T47D (cell line): ENCODE data around the gene GRK1.

Experiments used
- DNase-seq, 2 experiments: peaks; one replicate each; pipeline versions ENCODE4 v3.0.0 to v3.0.0-alpha.2; 2011 to 2012; ENCODE audit warnings: low read depth in 1 of 2, low spot score in 1 of 2
- JUND ChIP-seq: IDR thresholded peaks from 2 replicates; pipeline ENCODE4 v1.6.1; 2012; ENCODE audit warnings: low read depth
- in situ Hi-C: cut with HindIII; loops from 2 replicates; pipeline ENCODE4 v1.10.0; 2016; ENCODE audit warnings: low sequenced_read_pairs, low pct_unique_long_range_greater_than_20kb

GRK1 gene

DNA sequence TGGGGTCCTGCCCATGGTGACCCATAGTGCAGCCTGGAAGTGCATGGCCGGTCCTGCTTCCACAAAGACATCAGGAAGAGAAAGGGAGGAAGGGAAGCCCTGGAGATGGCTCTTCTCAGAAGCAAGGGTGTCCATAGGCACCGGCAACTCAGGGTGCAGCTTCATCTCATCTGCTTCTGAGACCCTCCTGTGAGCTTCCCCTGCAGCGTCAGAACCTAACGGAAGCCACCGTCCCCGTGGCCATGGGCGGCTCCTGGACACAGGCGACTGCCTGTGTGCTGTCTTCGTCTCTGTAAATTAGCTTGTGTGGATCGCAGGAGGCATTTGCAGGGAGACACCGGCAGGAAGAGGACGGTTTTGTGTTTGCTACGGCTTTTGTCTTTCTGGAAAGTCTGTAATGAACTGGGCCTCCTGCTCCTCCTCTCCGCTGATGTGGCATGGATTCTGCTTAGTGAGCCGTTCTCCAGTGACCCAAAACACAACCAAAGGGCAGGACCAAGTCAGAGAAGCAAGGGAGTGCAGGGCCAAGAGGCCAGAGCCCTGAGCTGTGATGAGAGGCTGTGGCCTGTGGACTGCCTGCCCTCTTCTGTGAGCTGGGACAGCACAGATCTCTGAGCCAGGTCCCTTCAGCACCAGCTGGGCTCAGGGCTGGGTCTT lies 11.5 kb upstream of the GRK1 start:
- in situ Hi-C loops: no loop called here
- TF ChIP-seq JUND: no peak
- no peak for DNase-seq

DNA sequence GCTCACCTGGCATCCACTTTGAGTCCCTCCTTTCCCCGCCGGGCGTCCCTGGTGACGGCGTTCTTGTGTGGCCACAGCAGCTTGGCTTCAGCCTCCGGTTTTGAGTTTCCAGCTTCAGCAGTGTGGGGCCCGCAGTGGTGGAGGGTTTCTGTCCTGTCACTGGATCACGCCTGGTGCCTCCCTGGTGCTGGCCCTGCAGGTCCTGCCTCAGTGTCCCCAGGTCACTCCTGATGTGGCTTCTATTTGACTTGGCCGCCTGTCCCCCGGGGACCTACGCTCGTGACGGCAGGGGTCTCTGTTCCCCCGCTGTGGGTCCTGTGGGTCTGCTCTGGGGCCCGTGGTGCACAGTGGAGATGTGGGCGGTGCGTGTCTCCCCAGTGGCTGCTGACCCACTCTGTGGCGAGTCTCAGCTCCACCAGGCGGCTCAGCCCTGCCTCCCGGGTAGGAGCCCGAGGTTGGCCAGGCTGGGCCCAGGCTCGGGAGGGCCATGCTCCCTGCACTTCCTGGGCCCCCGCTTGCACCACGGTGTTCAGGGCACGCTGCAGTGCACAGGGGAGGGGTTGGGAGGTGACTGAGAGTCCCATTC lies 10.9 kb upstream of the GRK1 start:
- in situ Hi-C loops: no loop called here
- DNase-seq: no peak
- no peak for TF ChIP-seq JUND

DNA sequence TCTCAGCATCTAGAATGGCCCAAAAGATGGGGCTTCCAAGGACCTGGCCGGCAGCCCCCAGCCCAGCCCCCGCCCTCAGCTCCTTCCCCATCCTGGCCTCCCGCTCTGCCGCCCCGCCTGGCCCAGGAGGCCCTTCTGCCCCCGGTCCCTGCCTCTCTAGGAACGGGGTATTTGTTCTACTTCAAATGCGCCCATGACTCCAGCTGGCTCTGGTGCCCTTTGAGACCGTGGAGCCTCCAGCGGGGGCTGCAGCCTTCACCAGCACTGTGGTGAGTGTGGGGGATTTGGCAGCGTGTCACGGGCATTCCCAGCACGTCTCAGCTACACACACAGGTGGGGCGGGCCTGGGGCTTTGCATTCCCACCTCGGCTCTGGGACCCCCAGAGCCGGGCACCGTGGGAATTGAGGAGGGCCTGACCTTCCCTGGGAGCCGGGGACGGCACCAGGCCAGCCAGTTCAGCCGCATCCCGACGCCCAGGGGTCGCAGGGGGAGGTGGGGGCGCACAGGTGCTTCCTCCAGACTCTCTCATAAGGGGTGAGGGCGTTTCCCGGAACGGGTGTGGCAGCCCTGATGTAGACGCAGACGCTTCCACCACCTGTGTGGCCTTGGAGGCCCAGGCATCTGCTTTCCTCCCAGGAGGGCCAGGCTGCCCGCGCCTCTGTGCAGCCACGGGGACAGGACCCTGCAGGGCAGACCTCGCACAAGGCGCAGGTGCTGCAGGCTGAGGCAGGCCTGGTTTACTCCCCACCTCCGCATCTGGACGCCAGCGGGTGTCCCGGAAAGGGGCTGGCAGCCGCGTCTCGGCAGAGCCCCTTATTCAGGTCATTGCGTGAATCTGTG lies 10.0 kb upstream of the GRK1 start:
- no peak for TF ChIP-seq JUND
- in situ Hi-C loops: no loop called here
- no peak for DNase-seq

DNA sequence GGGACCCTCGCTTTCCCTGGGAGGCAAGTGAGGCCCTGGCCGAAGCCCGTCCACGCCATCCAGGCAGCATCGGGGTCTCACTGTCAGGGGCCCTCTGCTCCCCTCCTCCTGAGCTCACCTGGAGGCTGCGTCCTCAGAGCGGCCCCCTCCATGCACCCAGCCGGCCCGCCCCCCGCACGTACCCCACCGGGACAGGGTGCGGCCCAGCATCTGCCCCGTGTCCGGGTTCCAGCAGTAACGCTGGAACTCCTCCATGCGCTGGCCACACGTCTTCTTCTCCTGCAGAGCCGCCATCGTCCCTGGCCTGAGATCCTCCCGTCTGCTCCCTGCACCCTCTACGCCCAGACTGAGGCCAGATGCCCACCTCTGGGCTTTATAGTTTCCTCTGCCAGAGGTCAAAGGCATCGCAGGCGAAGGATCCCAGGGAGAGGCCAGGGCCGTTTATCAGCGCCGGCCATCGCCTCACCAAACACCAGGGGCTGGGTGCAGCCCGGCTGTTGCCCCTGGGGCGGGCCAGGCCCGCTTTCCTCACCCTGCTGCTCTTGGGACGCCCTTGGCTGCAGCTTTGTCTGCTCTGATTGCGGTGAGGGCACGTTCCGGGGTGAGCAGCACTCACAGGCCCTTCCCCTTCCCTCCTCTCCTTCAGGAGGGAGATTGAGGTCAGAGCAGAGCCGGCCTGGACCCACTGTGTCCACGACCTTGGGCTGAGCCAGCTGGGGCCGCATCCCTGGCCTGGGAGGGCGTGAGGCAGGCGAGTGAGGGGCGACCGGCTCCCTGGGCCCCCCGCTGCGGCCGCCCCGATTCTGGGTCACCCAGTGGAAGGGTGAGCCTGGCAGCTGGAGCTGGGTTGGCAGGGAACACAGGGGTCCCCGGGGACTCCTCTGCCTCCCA lies 8.9 kb upstream of the GRK1 start, which contains the start of gene ATP4B:
TSS of gene ATP4B (minus strand) at position 348 of the 891 bp plus-strand sequence. CDS start at position 294, 54 bp downstream.
- no peak for DNase-seq
- in situ Hi-C loops: no loop called here
- no peak for TF ChIP-seq JUND

DNA sequence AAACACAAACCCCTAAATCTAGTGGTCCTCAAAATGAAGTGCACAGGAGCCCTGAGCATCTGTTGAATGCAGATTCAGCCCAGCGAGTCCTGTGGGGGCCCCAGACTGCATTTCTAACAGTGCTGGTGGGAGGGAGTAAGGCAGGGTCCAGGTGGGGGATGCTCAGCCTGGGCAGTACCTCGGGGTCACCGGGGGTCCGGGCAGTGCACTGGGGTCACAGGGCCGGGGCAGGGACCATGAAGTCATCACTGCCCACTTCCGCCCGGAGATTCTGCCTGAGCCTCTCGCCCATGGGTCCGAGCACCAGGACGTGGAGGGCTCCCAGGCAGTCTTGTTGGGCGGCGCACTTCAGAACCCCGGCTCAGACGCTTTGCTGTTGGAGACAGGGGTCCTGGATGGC lies 8.2 kb upstream of the GRK1 start:
- in situ Hi-C loops: no loop called here
- no peak for TF ChIP-seq JUND
- DNase-seq: no peak

DNA sequence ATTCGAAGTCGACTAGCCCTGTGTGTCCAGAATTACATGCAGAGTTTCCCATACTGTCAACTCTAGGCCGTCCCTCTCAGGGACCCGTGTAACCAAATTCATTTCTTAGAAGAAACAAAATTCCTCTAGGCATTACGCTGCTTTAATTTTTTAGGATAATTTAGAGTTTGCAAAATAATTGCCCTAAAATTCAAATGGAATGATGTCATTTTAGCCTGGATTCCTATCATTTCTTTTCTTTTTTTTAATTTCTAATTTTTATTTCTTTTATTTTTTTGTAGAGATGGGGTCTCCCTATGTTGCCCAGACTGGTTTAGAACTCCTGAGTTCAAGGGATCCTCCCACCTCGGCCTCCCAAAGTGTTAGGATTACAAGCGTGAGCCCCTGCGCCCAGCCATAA lies 7.7 kb upstream of the GRK1 start:
- no peak for DNase-seq
- TF ChIP-seq JUND: no peak
- in situ Hi-C loops: no loop called here

DNA sequence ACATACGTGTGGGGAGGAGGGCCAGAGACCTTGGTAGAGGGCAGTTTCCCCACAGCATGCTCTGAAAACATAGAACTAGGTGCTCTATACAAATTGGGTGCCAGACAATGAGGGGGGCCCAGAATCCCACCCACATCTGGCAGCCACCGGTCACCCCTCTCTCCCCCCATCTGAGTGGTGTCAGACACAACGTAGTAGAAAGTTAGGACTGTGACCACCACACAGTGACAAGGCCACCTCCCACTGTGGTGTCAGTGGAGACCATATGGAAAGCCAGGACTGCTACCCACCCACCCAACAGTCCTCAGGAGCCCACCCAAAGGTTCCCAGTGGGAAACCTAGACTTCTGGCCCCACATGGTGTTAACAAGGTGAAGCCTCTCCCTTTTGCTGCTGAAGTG lies 7.0 kb upstream of the GRK1 start:
- in situ Hi-C loops: no loop called here
- no peak for DNase-seq
- TF ChIP-seq JUND: no peak

DNA sequence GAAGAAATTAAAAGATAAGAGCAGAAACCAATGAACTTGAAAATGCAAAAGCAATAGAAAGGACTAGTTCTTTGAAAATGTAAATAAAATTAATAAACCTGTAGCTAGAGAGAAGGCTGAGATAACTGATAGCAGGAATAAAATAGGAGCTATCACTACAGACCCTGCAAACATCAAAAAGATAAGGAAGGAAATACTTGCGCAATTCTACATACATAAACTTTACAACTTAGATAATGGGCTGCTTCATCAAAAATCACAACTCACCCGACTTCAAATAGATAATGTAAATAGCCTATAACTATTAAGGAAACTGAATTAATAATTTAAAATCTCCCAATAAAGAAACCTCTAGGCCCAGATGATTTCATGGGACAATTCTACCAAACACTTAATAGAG lies 5.5 kb upstream of the GRK1 start:
- no peak for DNase-seq
- in situ Hi-C loops: no loop called here
- no peak for TF ChIP-seq JUND

DNA sequence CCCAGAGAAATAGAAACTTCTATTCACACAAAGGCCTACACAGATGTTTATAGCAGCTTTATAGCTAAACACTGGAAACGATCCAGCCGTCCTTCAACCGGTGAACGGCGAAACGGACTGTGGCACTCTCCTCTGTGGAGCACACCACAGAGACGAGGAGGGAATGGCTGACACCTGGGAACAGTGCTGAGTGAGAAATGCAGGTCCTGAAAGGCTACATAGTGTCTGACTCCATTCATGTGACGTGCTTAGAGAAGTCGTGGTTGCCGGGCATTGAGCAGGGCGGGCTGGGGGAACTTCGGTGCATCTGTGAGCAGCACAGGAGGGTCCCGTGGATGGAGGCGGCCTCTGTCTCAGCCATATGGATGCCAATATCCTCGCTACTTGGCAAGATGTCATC lies 3.1 kb upstream of the GRK1 start:
- no peak for DNase-seq
- no peak for TF ChIP-seq JUND
- in situ Hi-C loops: no loop called here

DNA sequence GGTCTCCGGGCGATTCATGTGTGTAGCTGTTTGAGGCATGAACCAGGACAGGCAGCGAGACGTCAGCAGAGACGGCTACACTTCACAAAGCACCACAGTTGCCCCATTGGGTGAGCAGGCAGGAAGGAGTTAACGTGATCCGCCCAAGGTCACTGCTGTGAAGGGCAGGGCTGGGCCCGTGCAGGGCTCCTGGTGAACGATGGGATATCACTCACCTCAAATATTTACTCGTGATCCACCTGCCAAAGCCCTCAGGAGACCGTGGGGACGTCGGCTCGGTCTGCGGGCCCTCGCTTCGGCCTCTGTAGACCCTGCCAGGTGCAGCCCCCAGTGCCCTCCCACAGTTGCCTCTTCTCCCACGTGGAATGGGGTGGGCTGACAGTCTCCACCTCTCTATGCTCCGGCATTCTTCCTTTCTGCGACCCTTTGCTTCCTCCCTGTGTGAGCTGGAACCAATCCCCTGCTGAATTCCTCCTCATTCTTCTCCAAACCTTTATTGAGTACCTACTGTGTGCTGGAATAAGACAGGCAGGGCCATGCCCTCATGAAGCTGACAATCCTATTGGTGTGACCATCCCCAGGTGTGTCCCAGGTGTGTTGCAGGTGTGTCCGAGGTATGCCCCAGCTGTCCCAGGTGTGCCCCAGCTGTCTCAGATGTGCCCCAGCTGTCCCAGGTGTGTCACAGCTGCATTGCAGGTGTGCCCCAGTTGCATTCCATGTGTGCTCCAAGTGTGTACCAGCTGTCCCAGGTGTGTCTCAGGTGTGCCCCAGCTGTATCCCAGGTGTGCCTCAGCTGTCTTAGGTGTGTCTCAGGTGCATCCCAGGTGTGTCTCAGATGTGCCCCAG lies 2.0 kb upstream of the GRK1 start:
- DNase-seq: no peak
- no peak for TF ChIP-seq JUND
- in situ Hi-C loops: no loop called here

DNA sequence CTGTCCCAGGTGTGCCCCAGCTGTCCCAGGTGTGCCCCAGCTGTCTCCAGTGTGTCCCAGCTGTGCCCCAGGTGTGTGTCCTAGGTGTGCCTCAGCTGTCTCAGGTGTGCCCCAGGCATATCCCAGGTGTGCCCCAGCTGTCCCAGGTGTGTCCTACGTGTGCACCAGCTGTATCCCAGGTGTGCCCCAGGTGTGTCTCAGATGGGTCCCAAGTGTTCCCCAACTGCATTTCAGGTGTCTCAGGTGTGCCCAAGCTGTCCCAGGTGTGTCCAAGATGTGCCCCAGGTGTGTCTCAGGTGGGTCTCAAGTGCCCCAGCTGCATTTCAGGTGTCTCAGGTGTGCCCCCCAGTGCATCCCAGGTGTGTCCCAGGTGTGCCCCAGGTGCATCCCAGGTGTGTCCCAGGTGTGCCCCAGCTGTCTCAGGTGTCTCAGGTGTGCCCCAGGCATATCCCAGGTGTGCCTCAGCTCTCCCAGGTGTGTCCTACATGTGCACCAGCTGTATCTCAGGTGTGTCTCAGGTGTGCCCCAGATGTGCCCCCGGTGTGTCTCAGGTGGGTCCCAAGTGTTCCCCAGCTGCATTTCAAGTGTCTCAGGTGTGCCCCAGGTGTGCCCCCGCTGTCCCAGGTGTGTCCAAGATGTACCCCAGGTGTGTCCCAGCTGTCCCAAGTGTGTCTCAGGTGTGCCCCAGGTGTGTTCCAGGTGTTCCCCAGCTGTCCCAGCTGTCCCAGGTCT lies 1.3 kb upstream of the GRK1 start:
- no peak for DNase-seq
- TF ChIP-seq JUND: no peak
- in situ Hi-C loops: no loop called here
